Measurements from ENCODE around the gene IFNA16.
"Not testable (repeated sequence)": the region's sequence is repeated elsewhere in the genome, so short reads cannot be mapped to it uniquely, and the experiment has no call there.

The IFNA16 gene

GRCh38 chr9:21217211-21217610, at the start of gene IFNA16:
Gene IFNA16, minus strand, starts transcription at chr9:21217311. Its CDS starts 6 bp downstream, at chr9:21217305.
- DNase-seq; in situ Hi-C loops (cut with MboI; ENCODE audit: low pct_unique_long_range_greater_than_20kb, low sequenced_read_pairs): not testable (repeated sequence)

GRCh38 chr9:21265421-21266189, 48.5 kb upstream of the IFNA16 start:
- in situ Hi-C loops (cut with MboI; ENCODE audit: low pct_unique_long_range_greater_than_20kb, low sequenced_read_pairs): no loop called here
- DNase-seq: no peak

- no peak for DNase-seq
- in situ Hi-C loops (cut with MboI; ENCODE audit: low pct_unique_long_range_greater_than_20kb, low sequenced_read_pairs): no loop called here
Observed at GRCh38 chr9:21255538-21256212, 38.6 kb upstream of the IFNA16 start.

GRCh38 chr9:21252721-21253547, 35.8 kb upstream of the IFNA16 start:
- in situ Hi-C loops (cut with MboI; ENCODE audit: low pct_unique_long_range_greater_than_20kb, low sequenced_read_pairs): no loop called here
- peak; percentile 93 for DNase-seq

- no peak for DNase-seq
- in situ Hi-C loops (cut with MboI; ENCODE audit: low pct_unique_long_range_greater_than_20kb, low sequenced_read_pairs): no loop called here
Observed at GRCh38 chr9:21251638-21252037, 34.5 kb upstream of the IFNA16 start.

GRCh38 chr9:21251190-21251589, 34.1 kb upstream of the IFNA16 start:
- DNase-seq: no peak
- in situ Hi-C loops (cut with MboI; ENCODE audit: low pct_unique_long_range_greater_than_20kb, low sequenced_read_pairs): no loop called here

- DNase-seq: peak; percentile 32
- in situ Hi-C loops (cut with MboI; ENCODE audit: low pct_unique_long_range_greater_than_20kb, low sequenced_read_pairs): no loop called here
Observed at GRCh38 chr9:21244836-21245235, 27.7 kb upstream of the IFNA16 start.

- in situ Hi-C loops (cut with MboI; ENCODE audit: low pct_unique_long_range_greater_than_20kb, low sequenced_read_pairs): no loop called here
- no peak for DNase-seq
Observed at GRCh38 chr9:21239911-21240310, 22.8 kb upstream of the IFNA16 start, which contains the start of gene IFNA14. Gene IFNA14, minus strand, starts transcription at chr9:21240005. Its CDS starts 70 bp downstream, at chr9:21239935.

GRCh38 chr9:21236360-21236714, 19.2 kb upstream of the IFNA16 start:
- in situ Hi-C loops (cut with MboI; ENCODE audit: low pct_unique_long_range_greater_than_20kb, low sequenced_read_pairs): not testable (repeated sequence)

GRCh38 chr9:21235468-21236359, 18.6 kb upstream of the IFNA16 start:
- in situ Hi-C loops (cut with MboI; ENCODE audit: low pct_unique_long_range_greater_than_20kb, low sequenced_read_pairs): not testable (repeated sequence)

More at GRCh38 chr9:21236360-21236714, 19.2 kb upstream of the IFNA16 start:
- not testable (repeated sequence) for DNase-seq

GRCh38 chr9:21234153-21234687, 17.1 kb upstream of the IFNA16 start:
- in situ Hi-C loops (cut with MboI; ENCODE audit: low pct_unique_long_range_greater_than_20kb, low sequenced_read_pairs): no loop called here

More at GRCh38 chr9:21235468-21236359, 18.6 kb upstream of the IFNA16 start:
- DNase-seq: peak; percentile 75

GRCh38 chr9:21233258-21233657, 16.1 kb upstream of the IFNA16 start:
- in situ Hi-C loops (cut with MboI; ENCODE audit: low pct_unique_long_range_greater_than_20kb, low sequenced_read_pairs): no loop called here
- DNase-seq: no peak

More at GRCh38 chr9:21234153-21234687, 17.1 kb upstream of the IFNA16 start:
- no peak for DNase-seq

- DNase-seq: no peak
- in situ Hi-C loops (cut with MboI; ENCODE audit: low pct_unique_long_range_greater_than_20kb, low sequenced_read_pairs): no loop called here
Observed at GRCh38 chr9:21228122-21228521, 11.0 kb upstream of the IFNA16 start, which contains the start of gene IFNA17. Gene IFNA17, minus strand, starts transcription at chr9:21228222. Its CDS starts 49 bp downstream, at chr9:21228173.

- DNase-seq: peak; percentile 79
- in situ Hi-C loops (cut with MboI; ENCODE audit: low pct_unique_long_range_greater_than_20kb, low sequenced_read_pairs): not testable (repeated sequence)
Observed at GRCh38 chr9:21213411-21214326, 3.4 kb downstream of the IFNA16 start.

- DNase-seq; in situ Hi-C loops (cut with MboI; ENCODE audit: low pct_unique_long_range_greater_than_20kb, low sequenced_read_pairs): not testable (repeated sequence)
Observed at GRCh38 chr9:21212160-21212559, 5.0 kb downstream of the IFNA16 start.

- in situ Hi-C loops (cut with MboI; ENCODE audit: low pct_unique_long_range_greater_than_20kb, low sequenced_read_pairs); DNase-seq: not testable (repeated sequence)
Observed at GRCh38 chr9:21210782-21211181, 6.3 kb downstream of the IFNA16 start.

- in situ Hi-C loops (cut with MboI; ENCODE audit: low pct_unique_long_range_greater_than_20kb, low sequenced_read_pairs): no loop called here
- no peak for DNase-seq
Observed at GRCh38 chr9:21210311-21210710, 6.8 kb downstream of the IFNA16 start.

Data from KBM-7 (cell line).